A549 (cell line): ENCODE data around the gene RNPEP. TPM values are rescaled to one million over a fixed set of nuclear protein-coding genes. Genes with fewer than 3 reads are reported as not detected.

Experiments
- ATAC-seq, 2 experiments: fragments of 200-7000 bp in 1 of 2; fragments of >200 bp in 1 of 2; cut with Nextera tagmentation in 1 of 2; cut with Tn5 transposase in 1 of 2; 3 replicates each; pipeline versions ENCODE4 v1.8.0 to v1.9.1; 2018 to 2020; ENCODE audit warnings: mild to moderate bottlenecking in 1 of 2, moderate library complexity in 1 of 2
- CTCF ChIA-PET: fragments of 300-600 bp; sonication (Branson Sonifier 250); formaldehyde crosslinking; extraction: SDS; loops from one replicate; lab custom pipeline; 2021; ENCODE audit warnings: antibody characterized with exemption, inconsistent platforms; lab: Yijun Ruan, JAX
- POLR2A ChIA-PET: fragments of 350-600 bp; formaldehyde crosslinking; extraction: SDS; loops from one replicate; lab custom pipeline; 2021; ENCODE audit warnings: antibody characterized with exemption, inconsistent platforms; lab: Yijun Ruan, JAX
- DNase-seq, 2 experiments: peaks; one replicate each; pipeline versions ENCODE4 v3.0.0 to v3.0.0-alpha.2; 2011 to 2016; ENCODE audit warnings: low read depth in 1 of 2, low spot score in 1 of 2
- FAIRE-seq: peaks from 2 replicates; lab custom pipeline; 2011; peaks lifted over from hg19 to GRCh38; lab: Jason Lieb, UNC
- H3K27ac ChIP-seq, 2 experiments: fragments of >200 bp; sonication (Bioruptor Twin); formaldehyde crosslinking; 3 replicates each; pipeline ENCODE4 v1.5.1; 2016 to 2017
- H3K4me1 ChIP-seq: fragments of >200 bp; sonication (Bioruptor Twin); formaldehyde crosslinking; 3 replicates; pipeline ENCODE4 v1.6.1; 2016
- H3K4me2 ChIP-seq: fragments of >200 bp; sonication (Bioruptor Twin); formaldehyde crosslinking; 3 replicates; pipeline ENCODE4 v1.6.1; 2016
- H3K4me3 ChIP-seq: fragments of >200 bp; sonication (Bioruptor Twin); formaldehyde crosslinking; 3 replicates; pipeline ENCODE4 v1.5.1; 2016
- H3K9me3 ChIP-seq: fragments of >200 bp; sonication (Bioruptor Twin); formaldehyde crosslinking; 3 replicates; pipeline ENCODE4 v1.6.1; 2016
- ATOH8 ChIP-seq: fragments of 250-450 bp; sonication (Bioruptor Pico); IDR thresholded peaks from 2 replicates; pipeline ENCODE4 v1.5.0; 2020; ENCODE audit warnings: low read depth, mild to moderate bottlenecking, moderate library complexity
- CBX8 ChIP-seq: fragments of 200-600 bp; sonication (generic); IDR thresholded peaks from 2 replicates; pipeline ENCODE4 v1.6.1; 2016
- CEBPB ChIP-seq, 2 experiments: fragments of >200 bp in 1 of 2; sonication (Bioruptor Twin) in 1 of 2; formaldehyde crosslinking in 1 of 2; IDR thresholded peaks; 2 replicates each; pipeline ENCODE4 v1.6.1; 2012 to 2016
- EHF ChIP-seq: fragments of 250-450 bp; sonication (Bioruptor Pico); IDR thresholded peaks from 2 replicates; pipeline ENCODE4 v1.5.0; 2020; ENCODE audit warnings: mild to moderate bottlenecking
- ELK1 ChIP-seq: fragments of 150-350 bp; IDR thresholded peaks from 2 replicates; pipeline ENCODE4 v1.6.1; 2014; ENCODE audit warnings: low read depth, mild to moderate bottlenecking, low read length
- FOSB ChIP-seq: fragments of 250-450 bp; sonication (Bioruptor Pico); IDR thresholded peaks from 2 replicates; pipeline ENCODE4 v1.5.0; 2020; ENCODE audit warnings: mild to moderate bottlenecking, moderate library complexity
- FOXS1 ChIP-seq: fragments of 250-450 bp; sonication (Bioruptor Pico); IDR thresholded peaks from 2 replicates; pipeline ENCODE4 v1.5.0; 2020; ENCODE audit warnings: mild to moderate bottlenecking, moderate library complexity
- GATA3 ChIP-seq: IDR thresholded peaks from 2 replicates; pipeline ENCODE4 v1.6.1; 2012; ENCODE audit warnings: borderline replicate concordance
- HMGXB4 ChIP-seq: fragments of 250-450 bp; sonication (Bioruptor Pico); IDR thresholded peaks from 2 replicates; pipeline ENCODE4 v1.5.0; 2021; ENCODE audit warnings: mild to moderate bottlenecking, moderate library complexity, borderline replicate concordance
- KDM5A ChIP-seq: fragments of 200-600 bp; sonication (generic); IDR thresholded peaks from 2 replicates; pipeline ENCODE4 v1.6.1; 2016; ENCODE audit warnings: antibody characterized with exemption, mild to moderate bottlenecking
- MAZ ChIP-seq: fragments of 150-350 bp; IDR thresholded peaks from 2 replicates; pipeline ENCODE4 v1.6.1; 2014; ENCODE audit warnings: antibody characterized with exemption, low read depth, low read length, borderline replicate concordance
- NR3C1 ChIP-seq: fragments of >200 bp; sonication (Bioruptor Twin); formaldehyde crosslinking; IDR thresholded peaks from 3 replicates; pipeline ENCODE4 v1.6.1; 2017
- RARB ChIP-seq: fragments of 250-450 bp; sonication (Bioruptor Pico); IDR thresholded peaks from 2 replicates; pipeline ENCODE4 v1.8.0; 2021; ENCODE audit warnings: mild to moderate bottlenecking, moderate library complexity
- RFX5 ChIP-seq: fragments of 450-650 bp; IDR thresholded peaks from 2 replicates; pipeline ENCODE4 v1.7.1; 2014; ENCODE audit warnings: antibody characterized with exemption, mild to moderate bottlenecking, moderate library complexity
- TP53 ChIP-seq: fragments of 250-450 bp; sonication (Bioruptor Pico); IDR thresholded peaks from 2 replicates; pipeline ENCODE4 v1.5.0; 2021; ENCODE audit warnings: mild to moderate bottlenecking, moderate library complexity
- USF2 ChIP-seq: fragments of 450-650 bp; IDR thresholded peaks from 2 replicates; pipeline ENCODE4 v1.6.1; 2014; ENCODE audit warnings: antibody characterized with exemption
- WGBS: methylation state at CpG from one replicate; pipeline ENCODE4 v1.1.6; 2017; ENCODE audit errors: missing lambda C conversion rate; 5-methylcytosine and 5-hydroxymethylcytosine counted together
- polyA plus RNA-seq, 4 experiments: library from polyadenylated mRNA; depleted of rRNA in 3 of 4; stranded (reverse); fragments of >200 nt; fragmentation: RNase III in 1 of 4; extraction: RNeasy Plus Mini Kit Qiagen cat#74134 plus additional on column Dnase treatment in 1 of 4; gene quantifications; 2 replicates in 3 of 4; 3 replicates in 1 of 4; pipeline ENCODE4 v1.2.3, GENCODE V29; 2011 to 2017
- TF ChIP-seq, protein P1 (sequence below): fragments of >200 bp; sonication (Bioruptor Twin); formaldehyde crosslinking; IDR thresholded peaks from 2 replicates; pipeline ENCODE4 v1.6.1; 2016
- TF ChIP-seq, protein P2 (sequence below): IDR thresholded peaks from 2 replicates; pipeline ENCODE4 v1.6.1; 2012; ENCODE audit warnings: low read depth, borderline replicate concordance

Gene RNPEP
- polyA plus RNA-seq, 2 of the 4 experiments (the other 2 are of a cell fraction): 71.1 to 87.6 TPM

DNA sequence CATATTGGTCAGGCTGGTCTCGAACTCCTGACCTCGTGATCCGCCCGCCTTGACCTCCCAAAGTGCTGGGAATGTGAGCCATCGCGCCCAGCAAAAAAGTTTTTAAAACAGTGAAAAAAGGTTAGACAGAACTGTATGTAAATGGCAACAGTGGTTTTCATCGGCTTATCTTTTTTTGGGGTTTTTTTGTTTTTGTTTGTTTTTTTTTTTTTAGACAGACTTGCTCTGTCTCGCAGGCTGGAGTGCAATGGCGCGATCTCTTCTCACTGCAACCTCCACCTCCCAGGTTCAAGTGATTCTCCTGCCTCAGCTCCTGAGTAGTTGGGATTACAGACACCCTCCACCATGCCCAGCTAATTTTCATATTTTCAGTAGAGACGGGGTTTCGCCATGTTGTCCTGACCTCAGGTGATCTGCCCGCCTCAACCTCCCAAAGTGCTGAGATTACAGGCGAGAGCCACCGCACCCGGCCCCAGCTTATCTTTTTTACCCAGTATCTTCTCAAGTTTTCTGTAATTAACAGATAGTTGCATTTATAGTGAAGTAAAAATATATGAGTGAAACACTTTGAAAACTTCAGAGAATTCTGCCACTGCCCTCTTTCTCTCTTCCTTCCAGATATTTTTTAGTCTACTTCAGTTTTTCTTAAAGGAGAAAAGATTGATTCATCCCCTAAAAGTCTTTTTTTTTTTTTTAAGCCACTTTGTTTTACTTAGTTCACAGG, 14.1 kb upstream of the RNPEP start:
- CTCF ChIA-PET: interaction anchor here (0.7 to 32.7 kb wide), 8 partner anchors 8 to 408 kb away, joined by 3 to 855 read pairs (median 5); partner anchors contain the start of gene SHISA4
- ATAC-seq (no peak), DNase-seq (no peak), FAIRE-seq (no peak)
- Histone ChIP-seq H3K4me1 (no peaks in the 10 kb centered on the region), H3K4me3 (no peak overlapping the region), H3K9me3 (no peaks in the 10 kb centered on the region), H3K4me2 (no peak overlapping the region), H3K27ac (no peak overlapping the region)
- TF ChIP-seq, protein P1, sequence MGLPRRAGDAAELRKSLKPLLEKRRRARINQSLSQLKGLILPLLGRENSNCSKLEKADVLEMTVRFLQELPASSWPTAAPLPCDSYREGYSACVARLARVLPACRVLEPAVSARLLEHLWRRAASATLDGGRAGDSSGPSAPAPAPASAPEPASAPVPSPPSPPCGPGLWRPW: no peak
- TF ChIP-seq EHF (CRISPR knock-in tag) (no peak), ATOH8 (CRISPR knock-in tag) (no peak), HMGXB4 (CRISPR knock-in tag) (no peak)
- 92% methylated on average over 16 of the region's 16 CpGs for WGBS
- POLR2A ChIA-PET: interaction anchor here (1.7 kb wide), 1 partner anchor 13 kb away, joined by 8 read pairs; the partner anchor contains the start of gene TIMM17A

GRCh38 chr1:201970334-201971159, 11.9 kb upstream of the RNPEP start:
- 67% methylated on average over 9 of the region's 9 CpGs for WGBS
- POLR2A ChIA-PET: interaction anchor here (1.0 kb wide), 1 partner anchor 75 kb away, joined by 9 read pairs; no protein-coding TSS in a partner anchor
- no peak for DNase-seq
- H3K4me1 ChIP-seq: no peaks in the 10 kb centered on the region
- no peaks in the 10 kb centered on the region for H3K9me3 ChIP-seq
- no peak overlapping the region for H3K27ac ChIP-seq
- no peak for TF ChIP-seq CBX8
- no peak for TF ChIP-seq KDM5A
- no peak for TF ChIP-seq RFX5
- no peak for TF ChIP-seq FOSB (CRISPR knock-in tag)
- no peak for TF ChIP-seq MAZ
- TF ChIP-seq CEBPB (IDR thresholded peaks at IDR 0.05): no peak
- no peak for TF ChIP-seq USF2
- TF ChIP-seq RARB: no peak
- TF ChIP-seq EHF (CRISPR knock-in tag): no peak
- TF ChIP-seq NR3C1: no peak
- no peak for TF ChIP-seq FOXS1 (CRISPR knock-in tag)
- TF ChIP-seq, protein P2, sequence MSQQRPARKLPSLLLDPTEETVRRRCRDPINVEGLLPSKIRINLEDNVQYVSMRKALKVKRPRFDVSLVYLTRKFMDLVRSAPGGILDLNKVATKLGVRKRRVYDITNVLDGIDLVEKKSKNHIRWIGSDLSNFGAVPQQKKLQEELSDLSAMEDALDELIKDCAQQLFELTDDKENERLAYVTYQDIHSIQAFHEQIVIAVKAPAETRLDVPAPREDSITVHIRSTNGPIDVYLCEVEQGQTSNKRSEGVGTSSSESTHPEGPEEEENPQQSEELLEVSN: no peak
- TF ChIP-seq ELK1: no peak
- no peak for TF ChIP-seq GATA3
- TF ChIP-seq TP53 (CRISPR knock-in tag): no peak
- TF ChIP-seq, all 56 proteins: peak for 0
- no peak overlapping the region for H3K4me2 ChIP-seq
- no peak for ATAC-seq
- FAIRE-seq: no peak
- CTCF ChIA-PET: interaction anchor here (1.1 to 32.7 kb wide), 7 partner anchors 7 to 123 kb away, joined by 3 to 855 read pairs (median 15); partner anchors contain the start of genes LMOD1 and SHISA4
- no peak overlapping the region for H3K4me3 ChIP-seq
